ENCODE data around the gene DENND1C. TPM values are rescaled to one million over a fixed set of nuclear protein-coding genes. Genes with fewer than 3 reads are reported as not detected.

Gene DENND1C
- total RNA-seq, 2 experiments from 2014 or later = 40.9 to 68.3 TPM

- H3K4me3 ChIP-seq (ENCODE audit: low read depth, low read length, poor library complexity, severe bottlenecking) = peak overlapping the region; percentile 70
- H3K9me2 ChIP-seq (ENCODE audit: insufficient read depth, low read length) = no peaks in the 10 kb centered on the region
- peak overlapping the region; percentile 77 for H3K4me2 ChIP-seq (ENCODE audit: low read length)
- peak overlapping the region; percentile 51 for H2AFZ ChIP-seq (ENCODE audit: low read length)
- H3K9me3 ChIP-seq (ENCODE audit: low read length) = no peaks in the 10 kb centered on the region
- peak; percentile 98 for DNase-seq (ENCODE audit: low spot score)
- intact Hi-C loops (cut with micrococcal nuclease; ENCODE audit: unreplicated experiment) = loop anchor here (1.0 to 2.0 kb wide), 5 partner anchors 74 to 347 kb away; partner anchors contain the start of gene GPR108
- H3K79me2 ChIP-seq (ENCODE audit: insufficient read depth, low read depth, low read length) = no peaks in the 10 kb centered on the region
- peak; percentile 100 for TF ChIP-seq CTCF (conservative IDR thresholded peaks at IDR 0.05; ENCODE audit: low read length)
- TF ChIP-seq EZH2phosphoT487 (IDR thresholded peaks at IDR 0.05; ENCODE audit: borderline replicate concordance, low read depth, low read length) = no peak
- H3K4me1 ChIP-seq (ENCODE audit: insufficient read depth, low read length, poor library complexity, severe bottlenecking) = peaks cover 53% of the 10 kb centered on the region
- no peaks in the 10 kb centered on the region for H4K20me1 ChIP-seq (ENCODE audit: insufficient read depth, low read length)
- CTCF ChIA-PET (ENCODE audit: unreplicated experiment) = interaction anchor here (0.6 kb wide), 1 partner anchor 89 kb away, joined by 3 read pairs; no protein-coding TSS in a partner anchor
- H3K36me3 ChIP-seq (ENCODE audit: insufficient read depth, low read length) = no peaks in the 10 kb centered on the region
- POLR2A ChIA-PET = interaction anchor here (0.6 to 1.6 kb wide), 9 partner anchors 14 to 114 kb away, joined by 3 to 8 read pairs (median 4); partner anchors contain the start of gene TNFSF9
- H3K27ac ChIP-seq (ENCODE audit: low read depth, low read length, poor library complexity, severe bottlenecking) = peak overlapping the region; percentile 90
- BruUV-seq (replicated peaks) = no TSS peak
Measured at GRCh38 chr19:6516659-6517291, 35.2 kb upstream of the DENND1C start.

- Histone ChIP-seq H3K4me3 (ENCODE audit: low read depth, low read length, poor library complexity, severe bottlenecking) (peak overlapping the region; percentile 70), H3K36me3 (ENCODE audit: insufficient read depth, low read length) (no peaks in the 10 kb centered on the region), H3K79me2 (ENCODE audit: insufficient read depth, low read depth, low read length) (no peaks in the 10 kb centered on the region), H3K9me3 (ENCODE audit: low read length) (no peaks in the 10 kb centered on the region), H3K9me2 (ENCODE audit: insufficient read depth, low read length) (no peaks in the 10 kb centered on the region), H4K20me1 (ENCODE audit: insufficient read depth, low read length) (no peaks in the 10 kb centered on the region), H3K4me2 (ENCODE audit: low read length) (peak overlapping the region; percentile 77), H2AFZ (ENCODE audit: low read length) (peak overlapping the region; percentile 51), H3K27ac (ENCODE audit: low read depth, low read length, poor library complexity, severe bottlenecking) (peak overlapping the region; percentile 90), H3K4me1 (ENCODE audit: insufficient read depth, low read length, poor library complexity, severe bottlenecking) (peaks cover 46% of the 10 kb centered on the region)
- POLR2A ChIA-PET = interaction anchor here (0.6 to 1.4 kb wide), 5 partner anchors 15 to 114 kb away, joined by 3 to 4 read pairs (median 4); partner anchors contain the start of gene TNFSF9
- intact Hi-C loops (cut with micrococcal nuclease; ENCODE audit: unreplicated experiment) = loop anchor here (1.0 to 2.0 kb wide), 5 partner anchors 74 to 347 kb away; partner anchors contain the start of gene GPR108
- CTCF ChIA-PET (ENCODE audit: unreplicated experiment) = no interaction called here
- DNase-seq (ENCODE audit: low spot score) = peak; percentile 96
- no peak for TF ChIP-seq CTCF (conservative IDR thresholded peaks at IDR 0.05; ENCODE audit: low read length)
- no peak for TF ChIP-seq EZH2phosphoT487 (IDR thresholded peaks at IDR 0.05; ENCODE audit: borderline replicate concordance, low read depth, low read length)
- no TSS peak for BruUV-seq (replicated peaks)
Measured at GRCh38 chr19:6516018-6516658, 34.6 kb upstream of the DENND1C start.

All from OCI-LY7 (cell line).